Astrocyte (in vitro differentiated cells and primary cell): Measurements from ENCODE around the gene IFIT2.

ENCODE experiments used
- EZH2 ChIP-seq: IDR thresholded peaks from 2 replicates; pipeline ENCODE4 v1.6.1; 2012; ENCODE audit warnings: mild to moderate bottlenecking, low read length, inconsistent platforms; ENCODE audit not compliant: insufficient read depth
- TF ChIP-seq, protein P1 (sequence below): IDR thresholded peaks from 2 replicates; pipeline ENCODE4 v1.5.1; 2011; ENCODE audit warnings: low read depth, mild to moderate bottlenecking, inconsistent platforms, low read length, moderate library complexity; ENCODE audit not compliant: insufficient read depth

DNA sequence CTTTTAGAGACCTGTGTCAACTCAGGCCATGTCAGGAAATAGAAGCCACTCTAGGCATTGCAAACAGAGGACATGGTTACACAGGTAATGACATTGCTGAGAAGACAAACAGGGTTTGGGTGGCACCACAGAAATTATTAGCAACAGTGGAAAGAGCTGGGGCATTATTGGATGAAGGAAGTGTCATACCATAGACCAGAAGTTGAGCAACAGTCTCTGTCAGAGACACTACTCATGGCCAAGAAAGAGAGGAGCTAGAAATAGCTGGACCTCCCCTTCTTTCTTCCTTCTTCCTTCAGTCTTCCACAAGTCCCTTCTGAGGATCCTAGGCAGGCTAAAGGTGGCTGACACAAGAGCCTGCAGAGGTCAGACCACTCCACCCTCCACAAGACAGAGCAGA lies 46.1 kb upstream of the IFIT2 start:
- TF ChIP-seq, protein P1, sequence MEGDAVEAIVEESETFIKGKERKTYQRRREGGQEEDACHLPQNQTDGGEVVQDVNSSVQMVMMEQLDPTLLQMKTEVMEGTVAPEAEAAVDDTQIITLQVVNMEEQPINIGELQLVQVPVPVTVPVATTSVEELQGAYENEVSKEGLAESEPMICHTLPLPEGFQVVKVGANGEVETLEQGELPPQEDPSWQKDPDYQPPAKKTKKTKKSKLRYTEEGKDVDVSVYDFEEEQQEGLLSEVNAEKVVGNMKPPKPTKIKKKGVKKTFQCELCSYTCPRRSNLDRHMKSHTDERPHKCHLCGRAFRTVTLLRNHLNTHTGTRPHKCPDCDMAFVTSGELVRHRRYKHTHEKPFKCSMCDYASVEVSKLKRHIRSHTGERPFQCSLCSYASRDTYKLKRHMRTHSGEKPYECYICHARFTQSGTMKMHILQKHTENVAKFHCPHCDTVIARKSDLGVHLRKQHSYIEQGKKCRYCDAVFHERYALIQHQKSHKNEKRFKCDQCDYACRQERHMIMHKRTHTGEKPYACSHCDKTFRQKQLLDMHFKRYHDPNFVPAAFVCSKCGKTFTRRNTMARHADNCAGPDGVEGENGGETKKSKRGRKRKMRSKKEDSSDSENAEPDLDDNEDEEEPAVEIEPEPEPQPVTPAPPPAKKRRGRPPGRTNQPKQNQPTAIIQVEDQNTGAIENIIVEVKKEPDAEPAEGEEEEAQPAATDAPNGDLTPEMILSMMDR = no peak
- no peak for TF ChIP-seq EZH2
